Duodenal mucosa (tissue), 2 donors: ENCODE measurements around the gene IFT20.
"Not testable (repeated sequence)": the region's sequence is repeated elsewhere in the genome, so short reads cannot be mapped to it uniquely, and the experiment has no call there.

Experiments used
- H3K27ac ChIP-seq: one replicate; pipeline ENCODE4 v1.7.0; 2013; ENCODE audit warnings: low read depth, low read length
- H3K27me3 ChIP-seq, 2 donors: one replicate each; pipeline ENCODE4 v1.7.0; 2013; ENCODE audit warnings: low read length in 2 of 2, control low read depth in 1 of 2; ENCODE audit not compliant: insufficient read depth in 2 of 2, control insufficient read depth in 1 of 2
- H3K36me3 ChIP-seq, 2 donors: one replicate each; pipeline ENCODE4 v1.7.0; 2013; ENCODE audit warnings: low read length in 2 of 2, control low read depth in 1 of 2; ENCODE audit not compliant: insufficient read depth in 2 of 2, control insufficient read depth in 1 of 2
- H3K4me1 ChIP-seq, 2 donors: one replicate each; pipeline ENCODE4 v1.7.0; 2013; ENCODE audit warnings: low read length in 2 of 2, control low read depth in 1 of 2; ENCODE audit not compliant: insufficient read depth in 2 of 2, control insufficient read depth in 1 of 2
- H3K4me3 ChIP-seq, 2 donors: one replicate each; pipeline ENCODE4 v1.7.0; 2013; ENCODE audit warnings: low read length in 2 of 2, low read depth in 1 of 2
- H3K9ac ChIP-seq, 2 donors: one replicate each; pipeline ENCODE4 v1.7.0; 2013; ENCODE audit warnings: low read length in 2 of 2, low read depth in 1 of 2
- H3K9me3 ChIP-seq, 2 donors: one replicate each; pipeline ENCODE4 v1.7.0; 2013; ENCODE audit warnings: low read length in 2 of 2, control low read depth in 1 of 2; ENCODE audit not compliant: control insufficient read depth in 1 of 2

IFT20 gene

GRCh38 chr17:28315846-28316705 is 19.2 kb downstream of the IFT20 start:
- H3K9ac ChIP-seq, result no peak overlapping the region
- H3K9me3 ChIP-seq, result no peaks in the 10 kb centered on the region
- H3K36me3 ChIP-seq, result no peaks in the 10 kb centered on the region
- no peaks in the 10 kb centered on the region for H3K27me3 ChIP-seq
- no peak overlapping the region for H3K4me3 ChIP-seq
- peaks cover 20 to 22% of the 10 kb centered on the region in 2 donors for H3K4me1 ChIP-seq
- H3K27ac ChIP-seq, result no peak overlapping the region

GRCh38 chr17:28313841-28314240 is 21.4 kb downstream of the IFT20 start:
- Histone ChIP-seq H3K9me3 (no peaks in the 10 kb centered on the region), H3K27ac (no peak overlapping the region), H3K9ac (no peak overlapping the region), H3K4me1 (peaks cover 8% of the 10 kb centered on the region in 2 donors), H3K4me3 (no peak overlapping the region), H3K27me3 (no peaks in the 10 kb centered on the region), H3K36me3 (no peaks in the 10 kb centered on the region)

- no peaks in the 10 kb centered on the region for H3K36me3 ChIP-seq
- no peaks in the 10 kb centered on the region for H3K4me1 ChIP-seq
- H3K9me3 ChIP-seq, result no peaks in the 10 kb centered on the region
- H3K9ac ChIP-seq, result no peak overlapping the region
- H3K4me3 ChIP-seq, result no peak overlapping the region
- H3K27me3 ChIP-seq, result peaks cover 5 to 6% of the 10 kb centered on the region in 2 donors
- no peak overlapping the region for H3K27ac ChIP-seq
These were observed 28.3 kb downstream of the IFT20 start for GRCh38 chr17:28306954-28307401.

GRCh38 chr17:28298449-28298848 is 36.8 kb downstream of the IFT20 start:
- no peaks in the 10 kb centered on the region for H3K27me3 ChIP-seq
- H3K9ac ChIP-seq, result no peak overlapping the region
- no peak overlapping the region for H3K4me3 ChIP-seq
- no peak overlapping the region for H3K27ac ChIP-seq
- H3K4me1 ChIP-seq, result no peaks in the 10 kb centered on the region
- no peaks in the 10 kb centered on the region for H3K9me3 ChIP-seq
- no peaks in the 10 kb centered on the region for H3K36me3 ChIP-seq

DNA sequence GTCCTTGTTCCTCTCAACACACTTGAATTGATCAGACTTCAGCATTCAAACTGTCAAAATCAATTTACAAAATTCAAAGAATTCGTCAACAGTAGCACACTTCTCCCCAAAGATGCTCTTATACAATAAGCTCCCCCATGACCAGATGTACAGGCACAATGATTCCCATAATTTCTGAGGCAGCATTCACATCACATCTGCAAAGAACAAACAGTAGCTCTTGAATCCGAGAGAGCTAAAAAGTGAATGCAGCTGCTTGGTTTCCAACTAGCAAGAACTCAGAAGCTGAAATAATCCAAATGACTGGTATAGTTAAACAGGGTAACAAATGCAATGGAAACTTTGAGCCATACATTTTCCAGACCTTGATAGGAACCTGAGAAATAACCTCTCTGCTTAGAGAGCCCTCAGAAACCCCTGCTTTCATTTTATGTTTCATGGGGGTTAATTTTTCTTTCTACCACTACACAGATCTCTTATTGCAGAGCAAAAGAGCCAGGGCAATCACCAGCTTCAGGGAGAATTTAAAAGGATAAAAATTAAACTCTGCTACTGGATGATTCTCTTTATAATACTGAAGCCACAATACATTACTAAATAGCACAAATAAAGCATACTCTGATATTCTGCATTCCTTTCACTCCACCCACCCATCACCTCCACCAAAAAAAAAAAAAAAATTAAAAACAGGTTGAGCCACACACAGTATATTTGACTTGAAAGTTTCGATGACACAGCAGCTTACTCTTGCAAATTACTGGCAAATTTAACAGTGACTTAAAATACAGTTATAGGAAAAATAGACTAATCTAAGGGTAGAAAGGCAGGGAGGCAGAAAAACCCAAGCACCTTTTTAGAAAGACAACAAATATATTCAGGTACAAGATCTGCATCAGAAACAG is 39.3 kb downstream of the IFT20 start:
- Histone ChIP-seq H3K27ac (no peak overlapping the region), H3K9ac (no peak overlapping the region), H3K27me3 (no peaks in the 10 kb centered on the region), H3K36me3 (no peaks in the 10 kb centered on the region), H3K9me3 (no peaks in the 10 kb centered on the region), H3K4me1 (no peaks in the 10 kb centered on the region), H3K4me3 (no peak overlapping the region)

DNA sequence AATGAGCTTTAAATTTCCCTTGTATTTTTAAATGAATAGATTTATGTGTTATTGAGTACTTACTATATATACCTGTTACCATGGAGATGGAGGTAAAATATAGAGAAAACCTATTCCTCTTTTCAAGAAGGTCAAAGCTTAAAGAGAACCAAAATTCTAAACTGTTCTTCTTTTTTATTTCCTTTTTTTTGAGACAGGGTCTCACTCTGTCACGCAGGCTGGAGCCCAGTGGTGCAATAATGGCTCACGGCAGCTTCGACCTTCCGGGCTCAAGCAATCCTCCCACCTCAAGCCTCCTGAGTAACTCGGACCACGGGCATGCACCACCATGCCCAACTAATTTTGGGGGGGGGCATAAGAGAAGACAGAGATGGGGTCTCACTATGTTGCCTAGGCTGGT is 41.3 kb downstream of the IFT20 start:
- Histone ChIP-seq H3K27me3 (no peaks in the 10 kb centered on the region), H3K9ac (no peak overlapping the region), H3K4me1 (no peaks in the 10 kb centered on the region), H3K9me3 (no peaks in the 10 kb centered on the region), H3K27ac (no peak overlapping the region), H3K36me3 (no peaks in the 10 kb centered on the region), H3K4me3 (no peak overlapping the region)

GRCh38 chr17:28292878-28293277 is 42.4 kb downstream of the IFT20 start:
- not testable (repeated sequence) for H3K4me1 ChIP-seq, H3K4me3 ChIP-seq, H3K9ac ChIP-seq

GRCh38 chr17:28291780-28292330 is 43.4 kb downstream of the IFT20 start:
- Histone ChIP-seq H3K36me3 (no peaks in the 10 kb centered on the region), H3K9me3 (no peaks in the 10 kb centered on the region), H3K27ac (no peak overlapping the region), H3K4me3 (no peak overlapping the region), H3K4me1 (no peaks in the 10 kb centered on the region), H3K9ac (no peak overlapping the region), H3K27me3 (no peaks in the 10 kb centered on the region)

More at GRCh38 chr17:28292878-28293277, 42.4 kb downstream of the IFT20 start:
- not testable (repeated sequence) for H3K9me3 ChIP-seq, H3K27me3 ChIP-seq, H3K36me3 ChIP-seq, H3K27ac ChIP-seq

DNA sequence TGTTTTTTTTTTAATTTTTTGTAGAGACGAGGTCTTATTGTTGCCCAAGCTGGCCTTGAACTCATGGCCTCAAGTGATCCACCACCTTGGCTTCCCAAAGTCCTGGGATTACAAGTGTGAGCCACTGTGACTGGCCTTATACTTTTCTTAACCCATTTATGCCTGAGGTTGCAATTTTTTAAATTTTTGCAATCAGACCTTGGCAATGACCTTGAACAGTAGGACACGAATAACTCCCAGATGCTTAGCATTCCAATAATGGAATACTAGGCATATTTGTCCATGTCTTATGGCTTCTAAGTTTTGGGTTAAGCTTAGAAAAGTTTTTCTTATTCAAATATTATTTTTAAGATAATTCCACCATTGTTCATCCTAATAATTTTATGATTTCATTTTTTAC is 44.6 kb downstream of the IFT20 start:
- no peak overlapping the region for H3K27ac ChIP-seq
- no peaks in the 10 kb centered on the region for H3K4me1 ChIP-seq
- no peak overlapping the region for H3K4me3 ChIP-seq
- H3K27me3 ChIP-seq, result no peaks in the 10 kb centered on the region
- no peak overlapping the region for H3K9ac ChIP-seq
- H3K36me3 ChIP-seq, result no peaks in the 10 kb centered on the region
- no peaks in the 10 kb centered on the region for H3K9me3 ChIP-seq

DNA sequence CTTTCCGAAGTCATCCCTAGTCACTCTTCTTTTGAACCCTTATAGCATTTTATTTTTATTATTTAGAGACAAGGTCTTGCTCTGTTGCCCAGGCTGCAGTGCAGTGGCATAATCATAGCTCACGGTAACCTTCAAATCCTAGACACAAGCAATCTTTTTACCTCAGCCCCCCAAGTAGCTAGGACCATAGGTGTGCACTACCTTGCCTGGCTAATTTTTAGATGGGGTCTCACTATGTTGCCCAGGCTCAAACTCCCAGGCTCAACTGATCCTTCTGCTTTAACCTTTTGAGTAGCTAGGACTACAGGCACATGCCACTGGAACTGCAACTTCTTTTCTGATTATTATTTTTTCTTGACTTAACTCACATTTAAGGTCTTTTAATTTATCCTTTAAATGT is 49.3 kb downstream of the IFT20 start:
- Histone ChIP-seq H3K9me3 (no peaks in the 10 kb centered on the region), H3K27ac (no peak overlapping the region), H3K36me3 (no peaks in the 10 kb centered on the region), H3K4me3 (no peak overlapping the region), H3K27me3 (no peaks in the 10 kb centered on the region), H3K9ac (no peak overlapping the region), H3K4me1 (no peaks in the 10 kb centered on the region)
